ENCODE data around the gene COL13A1. TPM values are rescaled to one million over a fixed set of nuclear protein-coding genes. Genes with fewer than 3 reads are reported as not detected.

Gene COL13A1
- total RNA-seq, 1 experiment from 2014 or later: 3.6 TPM

DNA sequence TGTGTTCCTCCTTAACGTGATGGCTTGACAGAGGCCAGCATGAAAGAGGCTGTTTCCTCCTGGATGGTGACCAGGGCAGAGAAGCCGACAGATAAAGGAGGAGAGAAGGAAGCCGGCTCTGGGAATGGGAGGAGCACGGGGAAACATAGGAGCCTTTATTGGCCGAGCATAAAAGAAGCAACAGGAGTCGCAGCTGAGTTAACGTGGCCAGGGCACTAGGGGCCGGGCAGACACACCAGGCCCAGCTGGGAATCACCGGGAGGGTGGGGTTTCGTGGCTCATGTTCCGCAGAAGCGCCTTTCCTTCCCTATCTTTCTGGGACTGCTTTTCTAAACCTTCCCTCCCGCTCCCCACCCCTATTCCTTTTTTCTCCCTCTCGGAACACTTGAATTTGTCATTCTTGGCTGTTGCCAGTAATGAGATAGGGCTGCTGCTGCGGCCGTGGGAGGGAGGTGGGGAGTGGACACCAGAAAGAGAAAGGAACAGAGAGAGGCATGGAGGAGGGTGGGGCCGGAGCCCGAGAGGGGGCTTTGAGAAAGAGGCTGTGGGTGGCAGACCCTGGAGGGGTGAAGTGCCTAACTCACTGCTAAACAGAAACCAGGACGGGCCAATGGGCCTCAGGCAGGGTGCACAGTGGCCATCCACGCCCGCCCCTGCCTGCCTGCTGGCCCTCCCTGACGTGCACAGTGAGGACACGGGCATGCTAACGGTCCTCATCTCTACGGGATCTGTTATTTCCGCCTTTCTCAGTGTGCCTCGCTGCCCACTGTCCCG is 65.2 kb downstream of the COL13A1 start:
- Histone ChIP-seq H3K27me3 (ENCODE audit: insufficient read depth, low read length) (no peaks in the 10 kb centered on the region), H3K9me3 (ENCODE audit: control insufficient read depth, low read depth, low read length) (no peaks in the 10 kb centered on the region), H2BK15ac (ENCODE audit: low read depth, low read length) (no peak overlapping the region), H3K79me2 (ENCODE audit: insufficient read depth, low read length) (no peaks in the 10 kb centered on the region), H3K23ac (ENCODE audit: insufficient read length, low read depth, low read length) (no peak overlapping the region), H4K91ac (ENCODE audit: insufficient read length, low read depth, low read length) (no peak overlapping the region), H2BK120ac (ENCODE audit: low read depth, low read length, poor library complexity, severe bottlenecking) (no peak overlapping the region), H3K79me1 (ENCODE audit: insufficient read depth, low read depth, low read length, poor library complexity, severe bottlenecking) (no peaks in the 10 kb centered on the region), H3K4me1 (ENCODE audit: insufficient read depth, low read length) (peaks cover 35% of the 10 kb centered on the region), H3K18ac (ENCODE audit: insufficient read length, low read depth, low read length) (peak overlapping the region; percentile 18), H4K8ac (replicated peaks; ENCODE audit: insufficient read length, low read depth, low read length) (no peak overlapping the region), H3K4me2 (ENCODE audit: insufficient read depth, insufficient read length, low read length) (no peak overlapping the region), H2AK5ac (ENCODE audit: insufficient read length, low read length) (no peak overlapping the region), H4K20me1 (ENCODE audit: control insufficient read depth, insufficient read depth, insufficient read length) (no peaks in the 10 kb centered on the region), H3K56ac (ENCODE audit: insufficient read length, low read depth, low read length) (no peak overlapping the region), H2BK12ac (ENCODE audit: insufficient read length, low read depth, low read length) (no peak overlapping the region), H3K27ac (ENCODE audit: insufficient read length, low read depth, low read length) (no peak overlapping the region), H3K23me2 (ENCODE audit: insufficient read length, low read depth, low read length, poor library complexity, severe bottlenecking) (peaks cover 2% of the 10 kb centered on the region), H2BK20ac (ENCODE audit: low read depth, low read length, poor library complexity, severe bottlenecking) (no peak overlapping the region), H4K5ac (ENCODE audit: insufficient read length, low read depth, low read length) (no peak overlapping the region), H2BK5ac (ENCODE audit: insufficient read length, low read length) (no peak overlapping the region), H2AFZ (ENCODE audit: low read length) (no peak overlapping the region), H3K4ac (ENCODE audit: low read depth, low read length) (no peak overlapping the region), H3K9ac (ENCODE audit: extremely low read depth, insufficient read length, low read length) (no peak overlapping the region), H3T11ph (ENCODE audit: low read length) (no peak overlapping the region), H3K14ac (ENCODE audit: insufficient read depth, low read length) (peak overlapping the region; percentile 64; the same call in 1 of the 2 replicates)
- Mint-ChIP-seq H3K27me3 (ENCODE audit: low read depth) (peaks cover 9% of the 10 kb centered on the region), H3K4me1 (peaks cover 73 to 79% of the 10 kb centered on the region in 2 experiments), H3K27ac (peak overlapping the region in 2 of 3 experiments; percentile 68 to 92; a peak in 3 of 7 replicates), H3K36me3 (ENCODE audit: insufficient read depth in 1 of 3, low read depth in 3 of 3) (no peaks in the 10 kb centered on the region), H3K9me3 (no peaks in the 10 kb centered on the region), H3K4me3 (peak overlapping the region; percentile 3 to 4; a peak in 2 of 5 replicates)
- no CpG with 5 or more reads among the region's 28 CpGs for WGBS (ENCODE audit: extremely low coverage, insufficient read length, low lambda C conversion rate)
- peak; percentile 81 for DNase-seq
- TF ChIP-seq CTCF (conservative IDR thresholded peaks at IDR 0.05): 0 out of 3 replicates have a peak, but pooled peaks have one; percentile 14

Measured in H9 (cell line).